HepG2 (cell line): ENCODE results near the gene UBC. TPM values are rescaled to one million over a fixed set of nuclear protein-coding genes. Genes with fewer than 3 reads are reported as not detected.
A peak's percentile ranks its signal among the peaks of the same experiment; 100 is the strongest.

Source experiments
- ARHGAP35 ChIP-seq: sonication (generic); formaldehyde crosslinking; IDR thresholded peaks from 2 replicates; pipeline ENCODE4 v1.9.0; 2022; ENCODE audit warnings: mild to moderate bottlenecking, inconsistent platforms, moderate library complexity, missing genetic modification reagents, borderline replicate concordance
- BRD4 ChIP-seq: sonication (generic); formaldehyde crosslinking; IDR thresholded peaks from 2 replicates; pipeline ENCODE4 v1.4.0; 2020; ENCODE audit warnings: missing genetic modification reagents
- GABPA ChIP-seq, 2 experiments: IDR thresholded peaks; 2 replicates each; pipeline ENCODE4 v1.6.1; 2011 to 2016; ENCODE audit warnings: low read depth in 2 of 2, low read length in 1 of 2, missing biosample characterization in 1 of 2, missing genetic modification characterization in 1 of 2
- KLF12 ChIP-seq: sonication (generic); formaldehyde crosslinking; IDR thresholded peaks from 2 replicates; pipeline ENCODE4 v1.4.0; 2020; ENCODE audit warnings: missing genetic modification reagents, borderline replicate concordance
- KLF15 ChIP-seq: sonication (generic); formaldehyde crosslinking; IDR thresholded peaks from 2 replicates; pipeline ENCODE4 v1.8.1; 2023; ENCODE audit warnings: borderline replicate concordance, mild to moderate bottlenecking, inconsistent platforms, missing genetic modification reagents, mixed read lengths
- KLF9 ChIP-seq: IDR thresholded peaks from 2 replicates; pipeline ENCODE4 v1.6.1; 2016; ENCODE audit warnings: low read depth
- MBD4 ChIP-seq: IDR thresholded peaks from 2 replicates; pipeline ENCODE4 v1.6.1; 2012; ENCODE audit warnings: low read length, inconsistent platforms, borderline replicate concordance
- MIXL1 ChIP-seq: IDR thresholded peaks from 2 replicates; pipeline ENCODE4 v1.6.1; 2016
- NBN ChIP-seq: fragments of 450-650 bp; conservative IDR thresholded peaks from 2 replicates; pipeline ENCODE4 v1.6.1; 2017
- ZBTB8A ChIP-seq: sonication (generic); formaldehyde crosslinking; IDR thresholded peaks from 2 replicates; pipeline ENCODE4 v1.4.0; 2020; ENCODE audit warnings: mild to moderate bottlenecking, low read depth, missing genetic modification reagents, borderline replicate concordance
- ZFP36L1 ChIP-seq: sonication (generic); formaldehyde crosslinking; IDR thresholded peaks from 2 replicates; pipeline ENCODE4 v1.8.0; 2022; ENCODE audit warnings: mild to moderate bottlenecking, missing genetic modification reagents, moderate library complexity
- ZNF318 ChIP-seq: sonication (generic); formaldehyde crosslinking; IDR thresholded peaks from 2 replicates; pipeline ENCODE4 v1.4.0; 2020; ENCODE audit warnings: mild to moderate bottlenecking, missing genetic modification reagents
- ZNF530 ChIP-seq: sonication (generic); formaldehyde crosslinking; IDR thresholded peaks from 2 replicates; pipeline ENCODE4 v1.5.0; 2020; ENCODE audit warnings: low read depth, mild to moderate bottlenecking, missing genetic modification reagents
- ZNF563 ChIP-seq: sonication (generic); formaldehyde crosslinking; IDR thresholded peaks from 2 replicates; pipeline ENCODE4 v1.8.0; 2022; ENCODE audit warnings: mild to moderate bottlenecking, moderate library complexity, missing genetic modification reagents
- ZNF703 ChIP-seq: sonication (generic); formaldehyde crosslinking; IDR thresholded peaks from 2 replicates; pipeline ENCODE4 v1.5.1; 2020; ENCODE audit warnings: missing genetic modification reagents, mild to moderate bottlenecking, moderate library complexity, borderline replicate concordance
- ZNF790 ChIP-seq: sonication (generic); formaldehyde crosslinking; IDR thresholded peaks from 2 replicates; pipeline ENCODE4 v1.8.0; 2022; ENCODE audit warnings: missing genetic modification reagents, mild to moderate bottlenecking, borderline replicate concordance
- ZSCAN5A ChIP-seq: sonication (generic); formaldehyde crosslinking; IDR thresholded peaks from 2 replicates; pipeline ENCODE4 v1.8.0; 2022; ENCODE audit warnings: mild to moderate bottlenecking, missing genetic modification reagents, borderline replicate concordance
- polyA plus RNA-seq, 8 experiments: library from polyadenylated mRNA; depleted of rRNA in 3 of 8; stranded (reverse) in 7 of 8; unstranded in 1 of 8; fragments of >200 nt; fragmentation: Illumina TruSeq in 4 of 8; extraction: Trizol in 4 of 8; gene quantifications; 2 replicates each; pipeline versions ENCODE4 v1.2.1 to v1.2.3, GENCODE V29; 2011 to 2016; ENCODE audit warnings: low read depth in 4 of 8, missing spikeins in 1 of 8, mixed read lengths in 1 of 8; ENCODE audit not compliant: insufficient read depth in 1 of 8
- total RNA-seq, 5 experiments: library from RNA; depleted of rRNA; stranded (reverse); fragments of >200 nt; fragmentation: Illumina TruSeq; extraction: Trizol; gene quantifications; 2 replicates each; pipeline ENCODE4 v1.2.3, GENCODE V29; 2016; ENCODE audit warnings: low read depth in 1 of 5
- TF ChIP-seq, protein P1 (sequence below): IDR thresholded peaks from 2 replicates; pipeline ENCODE4 v1.6.1; 2016; ENCODE audit warnings: missing biosample characterization, missing genetic modification reagents, low read depth

The UBC gene
- total and polyA plus RNA-seq, 2 of the 13 experiments (the other 11 are each of a cell fraction or from before 2014, with no cell fraction given) = 805 to 1,432 TPM

DNA sequence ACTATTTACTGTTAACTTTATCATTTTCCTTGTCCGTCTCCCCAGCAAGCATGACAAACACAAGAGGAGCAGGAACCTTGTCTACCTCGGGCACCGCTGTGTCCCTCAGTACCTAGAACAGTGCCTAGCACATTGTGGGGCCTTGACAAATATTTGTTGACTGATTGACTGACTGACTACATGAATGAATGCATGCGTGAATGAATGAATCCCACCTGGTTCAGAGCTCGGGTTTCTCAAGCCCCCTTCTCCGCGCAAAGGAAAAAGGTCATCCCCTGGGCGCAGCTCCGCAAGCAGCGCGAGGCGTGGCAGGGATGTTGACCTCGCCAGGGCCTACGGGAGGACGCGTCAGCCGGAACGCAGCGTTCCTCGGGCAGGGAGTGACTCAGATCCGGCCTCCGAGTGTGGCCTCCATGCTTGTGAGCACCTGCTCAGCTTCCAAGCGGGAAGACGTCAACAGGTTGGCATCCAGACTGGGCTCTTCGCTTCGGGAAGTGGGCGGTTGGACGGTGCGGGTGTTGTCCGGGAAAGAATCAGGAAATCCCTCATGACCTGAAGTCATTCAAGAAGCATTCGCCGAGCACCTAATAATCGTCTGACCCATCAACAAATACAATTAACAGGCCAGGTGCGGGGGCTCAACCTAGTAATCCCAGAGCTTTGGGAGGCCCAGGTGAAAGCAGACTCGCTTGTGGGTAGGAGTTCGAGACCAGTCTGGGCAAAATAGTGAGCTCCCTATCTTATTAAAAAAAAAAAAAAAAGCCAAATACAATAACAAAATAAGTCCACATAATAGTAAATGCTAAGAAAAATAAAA lies 13.9 kb upstream of the UBC start (continued):
- no peak for TF ChIP-seq ZSCAN5A (CRISPR knock-in tag)
- TF ChIP-seq ZNF530 (CRISPR knock-in tag) = no peak
- TF ChIP-seq KLF15 (CRISPR knock-in tag) = no peak
- TF ChIP-seq NBN = no peak
- no peak for TF ChIP-seq MIXL1 (CRISPR knock-in tag)
- TF ChIP-seq ZNF790 (CRISPR knock-in tag) = no peak; the same call in 1 of the 2 replicates
- TF ChIP-seq, protein P1, sequence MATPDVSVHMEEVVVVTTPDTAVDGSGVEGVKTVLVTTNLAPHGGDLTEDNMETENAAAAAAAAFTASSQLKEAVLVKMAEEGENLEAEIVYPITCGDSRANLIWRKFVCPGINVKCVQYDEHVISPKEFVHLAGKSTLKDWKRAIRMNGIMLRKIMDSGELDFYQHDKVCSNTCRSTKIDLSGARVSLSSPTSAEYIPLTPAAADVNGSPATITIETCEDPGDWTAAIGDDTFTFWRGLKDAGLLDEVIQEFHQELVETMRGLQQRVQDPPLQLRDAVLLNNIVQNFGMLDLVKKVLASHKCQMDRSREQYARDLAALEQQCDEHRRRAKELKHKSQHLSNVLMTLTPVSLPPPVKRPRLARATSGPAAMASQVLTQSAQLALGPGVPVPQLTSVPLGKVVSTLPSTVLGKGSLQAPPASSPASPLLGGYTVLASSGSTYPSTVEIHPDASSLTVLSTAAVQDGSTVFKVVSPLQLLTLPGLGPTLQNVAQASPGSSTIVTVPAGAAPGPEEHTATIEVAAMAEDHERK (CRISPR knock-in tag) = no peak
- TF ChIP-seq KLF12 (CRISPR knock-in tag) = no peak
- TF ChIP-seq BRD4 (CRISPR knock-in tag) = 0 out of 2 replicates have a peak, but pooled peaks have one; percentile 16
- 0 out of 2 replicates have a peak, but pooled peaks have one; percentile 15 for TF ChIP-seq ZNF563 (CRISPR knock-in tag)
- TF ChIP-seq ZFP36L1 (CRISPR knock-in tag) = no peak
- TF ChIP-seq KLF9 (CRISPR knock-in tag) = no peak
- no peak for TF ChIP-seq ARHGAP35 (CRISPR knock-in tag)
- peak; percentile 74; the same call in 1 of the 2 replicates for TF ChIP-seq ZNF703 (CRISPR knock-in tag)
- TF ChIP-seq MBD4 = no peak
- TF ChIP-seq ZNF318 (CRISPR knock-in tag) = no peak
- no peak for TF ChIP-seq GABPA (IDR thresholded peaks at IDR 0.05; ENCODE audit: low read depth, low read length)
- TF ChIP-seq GABPA (CRISPR knock-in tag; IDR thresholded peaks at IDR 0.05; ENCODE audit: low read depth) = no peak
- no peak for TF ChIP-seq ZBTB8A (CRISPR knock-in tag)
